Ishikawa (cell line): ENCODE results near the gene DUS1L.

ENCODE experiments used
- CEBPB ChIP-seq: IDR thresholded peaks from 2 replicates; pipeline ENCODE4 v1.6.1; 2012
- CREB1 ChIP-seq: IDR thresholded peaks from 2 replicates; pipeline ENCODE4 v1.6.1; 2012; ENCODE audit warnings: low read depth
- EGR1 ChIP-seq: IDR thresholded peaks from 2 replicates; pipeline ENCODE4 v1.6.1; 2012
- EP300 ChIP-seq: IDR thresholded peaks from 2 replicates; pipeline ENCODE4 v1.6.1; 2012; ENCODE audit warnings: borderline replicate concordance
- FOXM1 ChIP-seq: IDR thresholded peaks from 2 replicates; pipeline ENCODE4 v1.6.1; 2012; ENCODE audit warnings: low read depth, borderline replicate concordance
- NFIC ChIP-seq: IDR thresholded peaks from 2 replicates; pipeline ENCODE4 v1.6.1; 2012
- RAD21 ChIP-seq: IDR thresholded peaks from 2 replicates; pipeline ENCODE4 v1.6.1; 2012; ENCODE audit warnings: low read depth
- TAF1 ChIP-seq: IDR thresholded peaks from 2 replicates; pipeline ENCODE4 v1.6.1; 2012; ENCODE audit warnings: low read depth, mild to moderate bottlenecking
- TCF12 ChIP-seq: IDR thresholded peaks from 2 replicates; pipeline ENCODE4 v1.6.1; 2012; ENCODE audit warnings: low read depth
- TEAD4 ChIP-seq: IDR thresholded peaks from 2 replicates; pipeline ENCODE4 v1.6.1; 2012
- YY1 ChIP-seq: IDR thresholded peaks from 2 replicates; pipeline ENCODE4 v1.6.1; 2012; ENCODE audit warnings: low read depth
- ZBTB7A ChIP-seq: IDR thresholded peaks from 2 replicates; pipeline ENCODE4 v1.6.1; 2012; ENCODE audit warnings: low read depth
- TF ChIP-seq, protein P1 (sequence below): IDR thresholded peaks from 2 replicates; pipeline ENCODE4 v1.6.1; 2012
- TF ChIP-seq, protein P2 (sequence below): IDR thresholded peaks from 2 replicates; pipeline ENCODE4 v1.6.1; 2012; ENCODE audit warnings: low read depth, mild to moderate bottlenecking
- TF ChIP-seq, protein P3 (sequence below): IDR thresholded peaks from 2 replicates; pipeline ENCODE4 v1.6.1; 2012

The DUS1L gene

DNA sequence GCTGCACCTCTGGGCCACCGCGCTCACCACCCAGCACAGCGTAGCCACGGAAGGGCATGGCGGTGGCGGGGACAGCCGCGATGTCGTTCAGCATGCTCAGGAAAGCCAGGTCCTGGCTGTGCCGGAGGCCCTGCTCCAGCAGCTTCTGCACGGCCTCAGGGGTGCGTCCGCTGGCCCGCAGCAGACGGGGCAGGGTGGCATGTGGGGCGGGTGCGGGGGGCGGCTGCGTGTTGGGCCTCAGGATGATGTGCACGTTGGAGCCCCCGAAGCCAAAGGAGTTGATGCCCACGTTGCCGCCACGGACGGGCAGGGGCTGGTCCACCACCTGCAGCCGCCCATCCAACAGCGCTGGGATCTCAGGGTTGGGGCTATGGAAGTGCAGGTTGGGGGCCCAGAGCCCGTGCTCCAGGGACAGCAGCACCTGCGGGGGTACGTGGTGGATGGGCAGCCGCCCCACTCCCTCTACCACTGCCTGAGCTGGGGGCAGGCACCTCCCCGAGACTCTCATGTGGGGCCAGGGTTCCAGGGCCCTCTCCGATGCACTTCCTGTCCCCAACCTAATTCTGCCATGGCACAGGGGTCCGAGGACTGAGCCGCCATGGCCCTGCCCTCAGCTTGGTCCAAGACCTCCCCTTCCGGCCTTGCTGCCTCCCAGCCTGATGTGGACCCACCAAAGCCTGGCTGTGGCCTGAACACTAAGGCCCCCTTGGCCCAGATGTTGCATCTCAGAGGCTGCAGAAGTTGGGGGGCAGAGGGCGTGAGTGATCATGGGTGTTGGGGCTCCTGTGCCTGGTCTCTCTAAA is 25.9 kb upstream of the DUS1L start:
- no peak for TF ChIP-seq TAF1
- TF ChIP-seq, protein P1, sequence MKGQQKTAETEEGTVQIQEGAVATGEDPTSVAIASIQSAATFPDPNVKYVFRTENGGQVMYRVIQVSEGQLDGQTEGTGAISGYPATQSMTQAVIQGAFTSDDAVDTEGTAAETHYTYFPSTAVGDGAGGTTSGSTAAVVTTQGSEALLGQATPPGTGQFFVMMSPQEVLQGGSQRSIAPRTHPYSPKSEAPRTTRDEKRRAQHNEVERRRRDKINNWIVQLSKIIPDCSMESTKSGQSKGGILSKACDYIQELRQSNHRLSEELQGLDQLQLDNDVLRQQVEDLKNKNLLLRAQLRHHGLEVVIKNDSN = no peak
- no peak for TF ChIP-seq NFIC

DNA sequence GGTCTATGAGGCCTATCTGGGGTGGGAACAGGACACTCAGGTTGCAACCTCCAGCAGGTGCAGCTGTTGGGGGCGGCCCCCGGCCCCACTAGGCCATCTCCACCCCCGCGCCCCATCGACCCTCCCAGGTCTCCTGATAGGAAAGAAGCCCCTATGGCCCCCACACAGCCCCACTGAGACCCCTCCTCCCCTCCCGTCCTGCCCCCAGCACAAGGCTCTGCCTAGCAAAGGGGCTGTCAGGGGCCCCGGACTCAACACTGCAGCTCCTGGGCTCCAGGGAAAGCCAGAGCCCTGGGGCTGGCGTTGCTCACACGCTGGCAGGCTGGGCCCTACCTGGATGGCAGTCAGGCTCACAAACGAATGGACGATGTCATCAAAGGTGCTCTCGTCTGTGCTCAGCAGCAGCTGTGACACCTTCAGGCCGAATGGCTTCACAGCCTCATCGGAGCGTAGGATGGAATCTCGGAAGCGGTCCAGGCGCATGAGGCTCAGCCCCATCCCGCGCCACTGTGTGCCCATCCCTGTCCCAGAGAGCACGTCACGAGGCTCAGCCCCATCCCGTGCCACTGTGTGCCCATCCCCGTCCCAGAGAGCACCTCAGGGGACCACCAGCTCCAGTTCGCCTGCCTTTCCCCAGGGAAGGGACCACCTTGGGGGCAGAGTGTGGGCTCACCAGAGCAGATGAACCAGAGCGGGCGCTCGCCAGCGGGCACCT is 25.1 kb upstream of the DUS1L start:
- TF ChIP-seq RAD21 (no peak), EP300 (no peak), YY1 (no peak), EGR1 (no peak), TAF1 (no peak), FOXM1 (no peak), NFIC (no peak), CEBPB (no peak)
- TF ChIP-seq, protein P2, sequence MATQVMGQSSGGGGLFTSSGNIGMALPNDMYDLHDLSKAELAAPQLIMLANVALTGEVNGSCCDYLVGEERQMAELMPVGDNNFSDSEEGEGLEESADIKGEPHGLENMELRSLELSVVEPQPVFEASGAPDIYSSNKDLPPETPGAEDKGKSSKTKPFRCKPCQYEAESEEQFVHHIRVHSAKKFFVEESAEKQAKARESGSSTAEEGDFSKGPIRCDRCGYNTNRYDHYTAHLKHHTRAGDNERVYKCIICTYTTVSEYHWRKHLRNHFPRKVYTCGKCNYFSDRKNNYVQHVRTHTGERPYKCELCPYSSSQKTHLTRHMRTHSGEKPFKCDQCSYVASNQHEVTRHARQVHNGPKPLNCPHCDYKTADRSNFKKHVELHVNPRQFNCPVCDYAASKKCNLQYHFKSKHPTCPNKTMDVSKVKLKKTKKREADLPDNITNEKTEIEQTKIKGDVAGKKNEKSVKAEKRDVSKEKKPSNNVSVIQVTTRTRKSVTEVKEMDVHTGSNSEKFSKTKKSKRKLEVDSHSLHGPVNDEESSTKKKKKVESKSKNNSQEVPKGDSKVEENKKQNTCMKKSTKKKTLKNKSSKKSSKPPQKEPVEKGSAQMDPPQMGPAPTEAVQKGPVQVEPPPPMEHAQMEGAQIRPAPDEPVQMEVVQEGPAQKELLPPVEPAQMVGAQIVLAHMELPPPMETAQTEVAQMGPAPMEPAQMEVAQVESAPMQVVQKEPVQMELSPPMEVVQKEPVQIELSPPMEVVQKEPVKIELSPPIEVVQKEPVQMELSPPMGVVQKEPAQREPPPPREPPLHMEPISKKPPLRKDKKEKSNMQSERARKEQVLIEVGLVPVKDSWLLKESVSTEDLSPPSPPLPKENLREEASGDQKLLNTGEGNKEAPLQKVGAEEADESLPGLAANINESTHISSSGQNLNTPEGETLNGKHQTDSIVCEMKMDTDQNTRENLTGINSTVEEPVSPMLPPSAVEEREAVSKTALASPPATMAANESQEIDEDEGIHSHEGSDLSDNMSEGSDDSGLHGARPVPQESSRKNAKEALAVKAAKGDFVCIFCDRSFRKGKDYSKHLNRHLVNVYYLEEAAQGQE = no peak
- TF ChIP-seq, protein P3, sequence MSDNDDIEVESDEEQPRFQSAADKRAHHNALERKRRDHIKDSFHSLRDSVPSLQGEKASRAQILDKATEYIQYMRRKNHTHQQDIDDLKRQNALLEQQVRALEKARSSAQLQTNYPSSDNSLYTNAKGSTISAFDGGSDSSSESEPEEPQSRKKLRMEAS = no peak

DNA sequence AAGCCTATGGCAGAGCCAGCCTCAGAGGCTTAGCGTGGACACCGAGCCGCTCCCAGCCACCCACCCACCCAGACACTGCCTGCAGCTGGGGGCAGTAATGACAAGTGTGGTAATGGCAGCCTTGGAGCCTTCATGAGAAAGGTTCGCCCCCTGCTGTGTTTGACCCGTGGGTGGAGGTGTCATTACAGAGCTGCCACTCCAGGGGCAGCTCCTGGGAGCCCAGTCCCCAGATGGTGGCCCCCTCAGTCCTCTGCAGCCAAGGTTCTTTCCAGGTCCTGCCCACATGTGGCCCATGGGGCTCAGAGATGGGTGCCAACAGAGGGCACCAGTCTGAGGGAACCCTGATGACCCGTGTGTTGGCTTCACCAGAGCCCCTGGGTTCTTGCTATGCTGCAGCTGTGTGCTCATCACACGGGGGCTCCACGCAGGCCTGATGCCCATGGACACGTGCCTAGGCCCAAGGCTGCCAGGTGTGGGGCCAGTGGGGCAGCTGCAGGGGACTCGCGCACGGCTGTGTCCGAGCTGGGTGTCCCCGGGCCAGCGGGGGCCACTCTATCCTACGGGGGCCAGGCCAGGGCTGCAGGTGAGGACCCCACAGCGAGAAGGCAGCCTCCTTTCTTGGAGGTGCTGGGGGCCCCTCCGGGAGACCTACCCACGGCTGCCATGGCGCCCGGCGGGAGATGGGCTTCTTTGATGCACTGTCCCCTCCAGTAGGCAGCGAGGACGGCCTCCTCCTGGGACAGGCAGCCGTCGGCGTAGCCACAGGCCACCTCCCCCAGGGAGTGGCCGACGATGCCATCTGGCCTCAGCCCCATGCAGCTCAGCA is 24.3 kb upstream of the DUS1L start:
- no peak for TF ChIP-seq FOXM1
- no peak for TF ChIP-seq CREB1
- TF ChIP-seq EGR1 = no peak
- TF ChIP-seq, protein P3 = no peak
- no peak for TF ChIP-seq YY1
- no peak for TF ChIP-seq TEAD4
- TF ChIP-seq TCF12 = no peak
- TF ChIP-seq, protein P2 = no peak
- TF ChIP-seq CEBPB = no peak
- TF ChIP-seq NFIC = no peak
- no peak for TF ChIP-seq RAD21
- no peak for TF ChIP-seq EP300
- TF ChIP-seq, protein P1 = no peak

DNA sequence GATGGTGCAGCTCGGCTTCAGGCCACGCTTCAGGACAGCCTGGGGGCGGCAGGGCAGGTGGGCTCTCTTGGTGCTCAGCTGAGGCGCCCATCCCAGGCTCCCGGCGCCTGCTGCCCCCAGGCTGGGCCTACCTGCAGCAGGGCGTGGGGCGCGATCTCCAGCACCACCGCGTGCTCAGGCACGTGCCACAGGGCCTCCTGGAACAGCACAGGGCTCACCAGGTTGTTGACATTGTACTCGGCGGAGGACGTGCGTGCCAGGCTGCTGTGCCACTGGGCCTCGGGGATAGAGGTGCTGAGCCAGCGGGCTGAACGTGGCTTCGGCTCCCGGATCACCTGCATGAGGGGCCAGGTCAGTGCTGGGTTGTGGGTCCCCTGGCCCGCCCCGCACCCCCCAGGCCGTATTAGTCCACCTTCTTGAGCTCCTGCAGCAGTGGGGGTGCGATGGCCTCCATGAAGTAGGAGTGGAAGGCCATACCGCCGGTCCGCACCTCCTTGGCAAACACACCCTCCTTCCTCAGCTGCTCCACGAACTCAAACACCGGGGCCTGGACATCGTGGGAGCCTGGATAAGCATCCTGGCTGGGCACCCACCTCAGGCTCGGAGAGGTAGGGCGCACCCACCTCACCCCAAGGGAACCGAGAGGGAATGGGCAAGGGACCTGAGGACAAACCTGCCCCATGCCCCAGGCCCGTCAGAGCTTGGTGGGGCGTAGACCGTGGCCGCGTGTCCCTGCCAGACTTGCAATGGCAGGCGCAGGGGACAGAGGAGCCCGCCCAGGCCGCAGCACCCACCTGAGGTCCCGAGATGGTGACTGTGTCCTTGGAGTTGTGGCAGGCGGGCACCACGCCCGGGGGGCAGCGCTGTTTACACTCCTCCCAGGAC is 23.5 kb upstream of the DUS1L start:
- no peak for TF ChIP-seq EGR1
- TF ChIP-seq FOXM1 = no peak
- TF ChIP-seq RAD21 = no peak
- no peak for TF ChIP-seq NFIC
- no peak for TF ChIP-seq TAF1
- TF ChIP-seq, protein P3 = no peak
- no peak for TF ChIP-seq CEBPB
- no peak for TF ChIP-seq ZBTB7A
- TF ChIP-seq TEAD4 = no peak
- TF ChIP-seq, protein P2 = no peak
- TF ChIP-seq, protein P1 = no peak
- no peak for TF ChIP-seq TCF12
- TF ChIP-seq YY1 = no peak
- TF ChIP-seq EP300 = no peak
- no peak for TF ChIP-seq CREB1
